OCI-LY1 (cell line): ENCODE results near the gene RERG.

ENCODE experiments used
- H2AFZ ChIP-seq: fragments of 200-600 bp; sonication (generic), shearing (Covaris generic); 2 replicates; pipeline ENCODE4 v1.6.0; 2014; ENCODE audit warnings: antibody characterized with exemption, mild to moderate bottlenecking, low read length
- H3F3A ChIP-seq: fragments of 200-600 bp; sonication (generic), shearing (Covaris generic); 2 replicates; pipeline ENCODE4 v1.6.0; 2014; ENCODE audit warnings: mild to moderate bottlenecking, antibody characterized with exemption, low read length, moderate library complexity; ENCODE audit not compliant: insufficient read depth
- H3K27ac ChIP-seq: fragments of 200-600 bp; sonication (generic); 2 replicates; pipeline ENCODE4 v1.5.1; 2014; ENCODE audit warnings: low read length, mixed run types, mild to moderate bottlenecking, low read depth; ENCODE audit not compliant: poor library complexity, severe bottlenecking
- H3K27me3 ChIP-seq: fragments of 200-600 bp; sonication (generic); 2 replicates; pipeline ENCODE4 v1.6.0; 2014; ENCODE audit warnings: antibody characterized with exemption, mild to moderate bottlenecking, low read length, moderate library complexity; ENCODE audit not compliant: insufficient read depth
- H3K36me3 ChIP-seq: fragments of 200-600 bp; sonication (generic); 2 replicates; pipeline ENCODE4 v1.6.1; 2014; ENCODE audit warnings: mild to moderate bottlenecking, antibody characterized with exemption, low read length, moderate library complexity, mixed read lengths; ENCODE audit not compliant: insufficient read depth
- H3K4me1 ChIP-seq: fragments of 200-600 bp; sonication (generic); 2 replicates; pipeline ENCODE4 v1.5.1; 2014; ENCODE audit warnings: mild to moderate bottlenecking, low read length, moderate library complexity; ENCODE audit not compliant: insufficient read depth, severe bottlenecking
- H3K4me2 ChIP-seq: fragments of 200-600 bp; sonication (generic), shearing (Covaris generic); 2 replicates; pipeline ENCODE4 v1.6.1; 2014; ENCODE audit warnings: low read length
- H3K4me3 ChIP-seq: fragments of 200-600 bp; sonication (generic); 2 replicates; pipeline ENCODE4 v1.5.1; 2014; ENCODE audit warnings: low read length, low read depth, mild to moderate bottlenecking, mixed read lengths; ENCODE audit not compliant: poor library complexity, severe bottlenecking
- H3K79me2 ChIP-seq: fragments of 200-600 bp; shearing (Covaris generic); 2 replicates; pipeline ENCODE4 v1.6.1; 2016; ENCODE audit warnings: mixed run types, low read length, mixed read lengths; ENCODE audit not compliant: insufficient read depth
- H3K9ac ChIP-seq: fragments of 200-600 bp; sonication (generic), shearing (Covaris generic); 2 replicates; pipeline ENCODE4 v1.6.1; 2014; ENCODE audit warnings: mild to moderate bottlenecking, low read length, mixed read lengths
- H3K9me2 ChIP-seq: fragments of 200-600 bp; sonication (generic), shearing (Covaris generic); 2 replicates; pipeline ENCODE4 v1.6.1; 2014; ENCODE audit warnings: low read depth, mild to moderate bottlenecking, low read length, mixed read lengths
- H3K9me3 ChIP-seq: fragments of 200-600 bp; shearing (Covaris generic); 2 replicates; pipeline ENCODE4 v1.6.1; 2014; ENCODE audit warnings: low read length, mixed read lengths
- H4K20me1 ChIP-seq: fragments of 200-600 bp; sonication (generic), shearing (Covaris generic); 2 replicates; pipeline ENCODE4 v1.6.0; 2016; ENCODE audit warnings: mild to moderate bottlenecking, low read length; ENCODE audit not compliant: insufficient read depth
- EZH2 ChIP-seq: fragments of 200-600 bp; sonication (generic), shearing (Covaris generic); IDR thresholded peaks from 2 replicates; pipeline ENCODE4 v1.8.0; 2017; ENCODE audit warnings: borderline replicate concordance, mixed run types, mild to moderate bottlenecking, antibody characterized with exemption, low read length, moderate library complexity, mixed read lengths
- TF ChIP-seq, protein P1 (sequence below): fragments of 200-600 bp; sonication (generic), shearing (Covaris generic); IDR thresholded peaks from 2 replicates; pipeline ENCODE4 v1.5.1; 2017; ENCODE audit warnings: mild to moderate bottlenecking, antibody characterized with exemption, low read length, moderate library complexity, mixed read lengths

RERG gene

GRCh38 chr12:15165012-15165659 lies 56.1 kb downstream of the RERG start:
- H3K36me3 ChIP-seq = no peaks in the 10 kb centered on the region

GRCh38 chr12:15163030-15163976 lies 57.9 kb downstream of the RERG start:
- TF ChIP-seq, protein P1, sequence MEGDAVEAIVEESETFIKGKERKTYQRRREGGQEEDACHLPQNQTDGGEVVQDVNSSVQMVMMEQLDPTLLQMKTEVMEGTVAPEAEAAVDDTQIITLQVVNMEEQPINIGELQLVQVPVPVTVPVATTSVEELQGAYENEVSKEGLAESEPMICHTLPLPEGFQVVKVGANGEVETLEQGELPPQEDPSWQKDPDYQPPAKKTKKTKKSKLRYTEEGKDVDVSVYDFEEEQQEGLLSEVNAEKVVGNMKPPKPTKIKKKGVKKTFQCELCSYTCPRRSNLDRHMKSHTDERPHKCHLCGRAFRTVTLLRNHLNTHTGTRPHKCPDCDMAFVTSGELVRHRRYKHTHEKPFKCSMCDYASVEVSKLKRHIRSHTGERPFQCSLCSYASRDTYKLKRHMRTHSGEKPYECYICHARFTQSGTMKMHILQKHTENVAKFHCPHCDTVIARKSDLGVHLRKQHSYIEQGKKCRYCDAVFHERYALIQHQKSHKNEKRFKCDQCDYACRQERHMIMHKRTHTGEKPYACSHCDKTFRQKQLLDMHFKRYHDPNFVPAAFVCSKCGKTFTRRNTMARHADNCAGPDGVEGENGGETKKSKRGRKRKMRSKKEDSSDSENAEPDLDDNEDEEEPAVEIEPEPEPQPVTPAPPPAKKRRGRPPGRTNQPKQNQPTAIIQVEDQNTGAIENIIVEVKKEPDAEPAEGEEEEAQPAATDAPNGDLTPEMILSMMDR = no peak
- no peak for TF ChIP-seq EZH2
- Histone ChIP-seq H3K4me1 (no peaks in the 10 kb centered on the region), H3K79me2 (no peaks in the 10 kb centered on the region), H3K27ac (no peak overlapping the region), H3K9me3 (no peaks in the 10 kb centered on the region), H3F3A (no peaks in the 10 kb centered on the region), H3K4me2 (no peak overlapping the region), H2AFZ (no peak overlapping the region), H4K20me1 (no peaks in the 10 kb centered on the region), H3K36me3 (no peaks in the 10 kb centered on the region), H3K27me3 (no peaks in the 10 kb centered on the region), H3K4me3 (no peak overlapping the region), H3K9me2 (no peaks in the 10 kb centered on the region), H3K9ac (no peak overlapping the region)

More at GRCh38 chr12:15165012-15165659, 56.1 kb downstream of the RERG start:
- Histone ChIP-seq H4K20me1 (no peaks in the 10 kb centered on the region), H3K9me2 (no peaks in the 10 kb centered on the region), H2AFZ (no peak overlapping the region), H3K9ac (no peak overlapping the region), H3F3A (no peaks in the 10 kb centered on the region), H3K4me3 (no peak overlapping the region), H3K27me3 (no peaks in the 10 kb centered on the region), H3K4me1 (no peaks in the 10 kb centered on the region), H3K9me3 (no peaks in the 10 kb centered on the region), H3K4me2 (no peak overlapping the region), H3K27ac (no peak overlapping the region), H3K79me2 (no peaks in the 10 kb centered on the region)
- TF ChIP-seq, protein P1 = no peak
- no peak for TF ChIP-seq EZH2

GRCh38 chr12:15158083-15158482 lies 63.1 kb downstream of the RERG start:
- no peak overlapping the region for H3K9ac ChIP-seq

More at GRCh38 chr12:15158083-15158482, 63.1 kb downstream of the RERG start:
- Histone ChIP-seq H3K27ac (no peak overlapping the region), H3K4me3 (no peak overlapping the region), H3K9me2 (no peaks in the 10 kb centered on the region), H3K4me1 (no peaks in the 10 kb centered on the region), H3F3A (no peaks in the 10 kb centered on the region), H3K9me3 (no peaks in the 10 kb centered on the region), H3K36me3 (no peaks in the 10 kb centered on the region), H3K27me3 (no peaks in the 10 kb centered on the region), H2AFZ (no peak overlapping the region), H3K79me2 (no peaks in the 10 kb centered on the region), H4K20me1 (no peaks in the 10 kb centered on the region), H3K4me2 (no peak overlapping the region)
- TF ChIP-seq, protein P1 = no peak
- no peak for TF ChIP-seq EZH2
